SK-N-SH (cell line): ENCODE results near the gene SCO2.
"Not testable (repeated sequence)": the region's sequence is repeated elsewhere in the genome, so short reads cannot be mapped to it uniquely, and the experiment has no call there.

Source experiments
- EZH2phosphoT487 ChIP-seq: fragments of 200-600 bp; sonication (generic); IDR thresholded peaks from 2 replicates; pipeline ENCODE4 v1.6.1; 2017; ENCODE audit warnings: low read depth, mixed run types, mild to moderate bottlenecking, antibody characterized with exemption, moderate library complexity, borderline replicate concordance
- FOXM1 ChIP-seq: IDR thresholded peaks from 2 replicates; pipeline ENCODE4 v1.4.0; 2012; ENCODE audit warnings: low read depth, mild to moderate bottlenecking
- JUND ChIP-seq: IDR thresholded peaks from 2 replicates; pipeline ENCODE4 v1.4.0; 2012
- NRF1 ChIP-seq: IDR thresholded peaks from 2 replicates; pipeline ENCODE4 v1.6.1; 2012; ENCODE audit warnings: low read depth, mild to moderate bottlenecking, low read length
- POLR2AphosphoS5 ChIP-seq: IDR thresholded peaks from 2 replicates; pipeline ENCODE4 v1.6.1; 2012; ENCODE audit warnings: low read depth, low read length
- RCOR1 ChIP-seq: fragments of 150-350 bp; IDR thresholded peaks from 2 replicates; pipeline ENCODE4 v1.6.1; 2017; ENCODE audit warnings: antibody characterized with exemption, low read length
- SIN3A ChIP-seq: IDR thresholded peaks from 2 replicates; pipeline ENCODE4 v1.6.1; 2012; ENCODE audit warnings: low read depth, mild to moderate bottlenecking, low read length, moderate library complexity, borderline replicate concordance
- TAF1 ChIP-seq: IDR thresholded peaks from 2 replicates; pipeline ENCODE4 v1.6.1; 2012; ENCODE audit warnings: low read depth, mild to moderate bottlenecking, low read length, moderate library complexity, borderline replicate concordance
- TF ChIP-seq, protein P1 (sequence below): fragments of 200-600 bp; sonication (generic); IDR thresholded peaks from 2 replicates; pipeline ENCODE4 v1.6.1; 2017; ENCODE audit warnings: antibody characterized with exemption, mild to moderate bottlenecking, moderate library complexity
- TF ChIP-seq, protein P2 (sequence below): IDR thresholded peaks from 2 replicates; pipeline ENCODE4 v1.4.0; 2012; ENCODE audit warnings: low read depth
- TF ChIP-seq, protein P3 (sequence below): fragments of 150-350 bp; IDR thresholded peaks from 2 replicates; pipeline ENCODE4 v1.6.1; 2017; ENCODE audit warnings: antibody characterized with exemption, low read length, low read depth, borderline replicate concordance
- TF ChIP-seq, protein P4 (sequence below): IDR thresholded peaks from 2 replicates; pipeline ENCODE4 v1.4.0; 2012; ENCODE audit warnings: low read depth, borderline replicate concordance
- TF ChIP-seq, protein P5 (sequence below): IDR thresholded peaks from 2 replicates; pipeline ENCODE4 v1.4.0; 2012; ENCODE audit warnings: low read depth, borderline replicate concordance

DNA sequence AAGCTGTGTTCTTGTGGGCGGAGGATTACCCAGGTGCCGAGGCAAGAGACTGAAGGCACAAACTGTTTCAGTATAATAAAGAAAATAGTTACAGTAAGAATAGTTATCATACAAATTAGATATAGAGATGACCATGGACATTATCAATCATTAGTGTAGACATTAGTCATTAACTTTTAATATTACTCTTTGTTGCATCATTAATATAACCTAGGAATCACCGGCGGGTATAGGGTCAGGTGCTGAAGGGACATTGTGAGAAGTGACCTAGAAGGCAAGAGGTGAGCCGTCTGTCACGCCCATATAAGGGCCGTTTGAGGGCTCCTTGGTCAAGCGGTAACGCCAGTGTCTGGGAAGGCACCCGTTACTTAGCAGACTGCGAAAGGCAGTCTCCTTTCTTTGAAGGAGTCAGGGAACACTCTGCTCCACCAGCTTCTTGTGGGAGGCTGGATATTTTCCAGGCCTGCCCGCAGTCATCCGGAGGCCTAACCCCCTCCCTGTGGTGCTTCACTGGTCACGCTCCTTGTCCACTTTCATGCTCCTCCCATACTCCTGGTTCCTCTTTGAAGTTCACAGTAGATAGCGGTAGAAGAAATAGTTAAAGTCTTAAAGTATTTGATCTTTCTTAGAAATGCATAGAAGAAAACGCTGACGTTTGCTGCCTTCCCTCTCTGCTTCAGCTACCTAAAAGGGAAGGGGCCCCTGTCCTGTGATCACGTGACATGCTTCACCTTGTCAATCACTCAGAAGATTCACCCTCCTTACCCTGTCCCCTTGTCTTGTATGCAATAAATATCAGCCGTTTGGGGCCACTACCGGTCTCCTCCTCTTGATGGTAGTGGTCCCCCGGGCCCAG lies 8.7 kb upstream of the SCO2 start:
- TF ChIP-seq POLR2AphosphoS5, JUND, EZH2phosphoT487, TAF1, FOXM1, NRF1, SIN3A, RCOR1: not testable (repeated sequence)
- TF ChIP-seq, protein P1, sequence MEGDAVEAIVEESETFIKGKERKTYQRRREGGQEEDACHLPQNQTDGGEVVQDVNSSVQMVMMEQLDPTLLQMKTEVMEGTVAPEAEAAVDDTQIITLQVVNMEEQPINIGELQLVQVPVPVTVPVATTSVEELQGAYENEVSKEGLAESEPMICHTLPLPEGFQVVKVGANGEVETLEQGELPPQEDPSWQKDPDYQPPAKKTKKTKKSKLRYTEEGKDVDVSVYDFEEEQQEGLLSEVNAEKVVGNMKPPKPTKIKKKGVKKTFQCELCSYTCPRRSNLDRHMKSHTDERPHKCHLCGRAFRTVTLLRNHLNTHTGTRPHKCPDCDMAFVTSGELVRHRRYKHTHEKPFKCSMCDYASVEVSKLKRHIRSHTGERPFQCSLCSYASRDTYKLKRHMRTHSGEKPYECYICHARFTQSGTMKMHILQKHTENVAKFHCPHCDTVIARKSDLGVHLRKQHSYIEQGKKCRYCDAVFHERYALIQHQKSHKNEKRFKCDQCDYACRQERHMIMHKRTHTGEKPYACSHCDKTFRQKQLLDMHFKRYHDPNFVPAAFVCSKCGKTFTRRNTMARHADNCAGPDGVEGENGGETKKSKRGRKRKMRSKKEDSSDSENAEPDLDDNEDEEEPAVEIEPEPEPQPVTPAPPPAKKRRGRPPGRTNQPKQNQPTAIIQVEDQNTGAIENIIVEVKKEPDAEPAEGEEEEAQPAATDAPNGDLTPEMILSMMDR = not testable (repeated sequence)
- TF ChIP-seq, protein P2, sequence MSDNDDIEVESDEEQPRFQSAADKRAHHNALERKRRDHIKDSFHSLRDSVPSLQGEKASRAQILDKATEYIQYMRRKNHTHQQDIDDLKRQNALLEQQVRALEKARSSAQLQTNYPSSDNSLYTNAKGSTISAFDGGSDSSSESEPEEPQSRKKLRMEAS = not testable (repeated sequence)
- TF ChIP-seq, protein P3, sequence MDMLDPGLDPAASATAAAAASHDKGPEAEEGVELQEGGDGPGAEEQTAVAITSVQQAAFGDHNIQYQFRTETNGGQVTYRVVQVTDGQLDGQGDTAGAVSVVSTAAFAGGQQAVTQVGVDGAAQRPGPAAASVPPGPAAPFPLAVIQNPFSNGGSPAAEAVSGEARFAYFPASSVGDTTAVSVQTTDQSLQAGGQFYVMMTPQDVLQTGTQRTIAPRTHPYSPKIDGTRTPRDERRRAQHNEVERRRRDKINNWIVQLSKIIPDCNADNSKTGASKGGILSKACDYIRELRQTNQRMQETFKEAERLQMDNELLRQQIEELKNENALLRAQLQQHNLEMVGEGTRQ = not testable (repeated sequence)
- TF ChIP-seq, protein P4, sequence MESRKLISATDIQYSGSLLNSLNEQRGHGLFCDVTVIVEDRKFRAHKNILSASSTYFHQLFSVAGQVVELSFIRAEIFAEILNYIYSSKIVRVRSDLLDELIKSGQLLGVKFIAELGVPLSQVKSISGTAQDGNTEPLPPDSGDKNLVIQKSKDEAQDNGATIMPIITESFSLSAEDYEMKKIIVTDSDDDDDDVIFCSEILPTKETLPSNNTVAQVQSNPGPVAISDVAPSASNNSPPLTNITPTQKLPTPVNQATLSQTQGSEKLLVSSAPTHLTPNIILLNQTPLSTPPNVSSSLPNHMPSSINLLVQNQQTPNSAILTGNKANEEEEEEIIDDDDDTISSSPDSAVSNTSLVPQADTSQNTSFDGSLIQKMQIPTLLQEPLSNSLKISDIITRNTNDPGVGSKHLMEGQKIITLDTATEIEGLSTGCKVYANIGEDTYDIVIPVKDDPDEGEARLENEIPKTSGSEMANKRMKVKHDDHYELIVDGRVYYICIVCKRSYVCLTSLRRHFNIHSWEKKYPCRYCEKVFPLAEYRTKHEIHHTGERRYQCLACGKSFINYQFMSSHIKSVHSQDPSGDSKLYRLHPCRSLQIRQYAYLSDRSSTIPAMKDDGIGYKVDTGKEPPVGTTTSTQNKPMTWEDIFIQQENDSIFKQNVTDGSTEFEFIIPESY = not testable (repeated sequence)
- TF ChIP-seq, protein P5, sequence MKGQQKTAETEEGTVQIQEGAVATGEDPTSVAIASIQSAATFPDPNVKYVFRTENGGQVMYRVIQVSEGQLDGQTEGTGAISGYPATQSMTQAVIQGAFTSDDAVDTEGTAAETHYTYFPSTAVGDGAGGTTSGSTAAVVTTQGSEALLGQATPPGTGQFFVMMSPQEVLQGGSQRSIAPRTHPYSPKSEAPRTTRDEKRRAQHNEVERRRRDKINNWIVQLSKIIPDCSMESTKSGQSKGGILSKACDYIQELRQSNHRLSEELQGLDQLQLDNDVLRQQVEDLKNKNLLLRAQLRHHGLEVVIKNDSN = not testable (repeated sequence)
